GM11168 (cell line): ENCODE measurements around the gene SORCS1.

Experiments
- in situ Hi-C: fragments of 300-500 bp; cut with MboI; formaldehyde crosslinking; loops from one replicate; pipeline ENCODE4 v1.12.0; 2022; ENCODE audit warnings: low sequenced_read_pairs; ENCODE audit not compliant: unreplicated experiment

The SORCS1 gene

GRCh38 chr10:107002068-107002467 lies 162.4 kb downstream of the SORCS1 start:
- in situ Hi-C loops = no loop called here

GRCh38 chr10:106999118-106999707 lies 165.3 kb downstream of the SORCS1 start:
- in situ Hi-C loops = loop anchor here (25.0 kb wide), 1 partner anchor 287 kb away; no protein-coding TSS in a partner anchor

- in situ Hi-C loops = loop anchor here (25.0 kb wide), 1 partner anchor 285 kb away; no protein-coding TSS in a partner anchor
These were observed 166.8 kb downstream of the SORCS1 start for GRCh38 chr10:106997721-106998120.

GRCh38 chr10:106996510-106996909 lies 168.0 kb downstream of the SORCS1 start:
- in situ Hi-C loops = loop anchor here (25.0 kb wide), 1 partner anchor 284 kb away; no protein-coding TSS in a partner anchor

- in situ Hi-C loops = loop anchor here (25.0 kb wide), 1 partner anchor 280 kb away; no protein-coding TSS in a partner anchor
These were observed 172.5 kb downstream of the SORCS1 start for GRCh38 chr10:106992055-106992454.

GRCh38 chr10:106991091-106991490 lies 173.4 kb downstream of the SORCS1 start:
- in situ Hi-C loops = loop anchor here (25.0 kb wide), 1 partner anchor 279 kb away; no protein-coding TSS in a partner anchor

- in situ Hi-C loops = loop anchor here (25.0 kb wide), 1 partner anchor 275 kb away; no protein-coding TSS in a partner anchor
These were observed 177.1 kb downstream of the SORCS1 start for GRCh38 chr10:106987362-106987761.

- in situ Hi-C loops = loop anchor here (25.0 kb wide), 1 partner anchor 270 kb away; no protein-coding TSS in a partner anchor
These were observed 182.2 kb downstream of the SORCS1 start for GRCh38 chr10:106982268-106982667.

- in situ Hi-C loops = loop anchor here (25.0 kb wide), 1 partner anchor 269 kb away; no protein-coding TSS in a partner anchor
These were observed 182.9 kb downstream of the SORCS1 start for GRCh38 chr10:106981452-106982075.

- in situ Hi-C loops = loop anchor here (25.0 kb wide), 1 partner anchor 268 kb away; no protein-coding TSS in a partner anchor
These were observed 183.7 kb downstream of the SORCS1 start for GRCh38 chr10:106980495-106981451.

- in situ Hi-C loops = loop anchor here (25.0 kb wide), 1 partner anchor 266 kb away; no protein-coding TSS in a partner anchor
These were observed 185.8 kb downstream of the SORCS1 start for GRCh38 chr10:106978756-106979155.

- in situ Hi-C loops = no loop called here
These were observed 190.8 kb downstream of the SORCS1 start for GRCh38 chr10:106973716-106974115.

GRCh38 chr10:106973288-106973687 lies 191.2 kb downstream of the SORCS1 start:
- in situ Hi-C loops = no loop called here

GRCh38 chr10:106972381-106972780 lies 192.1 kb downstream of the SORCS1 start:
- in situ Hi-C loops = no loop called here

- in situ Hi-C loops = no loop called here
These were observed 193.1 kb downstream of the SORCS1 start for GRCh38 chr10:106971411-106971831.

GRCh38 chr10:106967452-106967851 lies 197.1 kb downstream of the SORCS1 start:
- in situ Hi-C loops = no loop called here

- in situ Hi-C loops = no loop called here
These were observed 203.7 kb downstream of the SORCS1 start for GRCh38 chr10:106960812-106961211.

- in situ Hi-C loops = no loop called here
These were observed 205.0 kb downstream of the SORCS1 start for GRCh38 chr10:106959521-106959920.

- in situ Hi-C loops = no loop called here
These were observed 205.7 kb downstream of the SORCS1 start for GRCh38 chr10:106958589-106959361.
